Stimulated activated CD4-positive, alpha-beta T cell treated with anti-CD3 and anti-CD28 coated beads, Interleukin-1b, Interleukin-23, amount 100 ng/mL, for 24 hours (primary cell): ENCODE results near the gene B4GALNT4.
"Not testable (repeated sequence)": the region's sequence is repeated elsewhere in the genome, so short reads cannot be mapped to it uniquely, and the experiment has no call there.

Experiments used
- DNase-seq, 4 experiments: peaks; one replicate each; pipeline ENCODE4 v3.0.0-alpha.2; 2020; ENCODE audit warnings: low read depth in 4 of 4, low spot score in 1 of 4

The B4GALNT4 gene

GRCh38 chr11:375065-376025 is 6.0 kb downstream of the B4GALNT4 start:
- no peak for DNase-seq

GRCh38 chr11:376531-377173 is 7.4 kb downstream of the B4GALNT4 start:
- DNase-seq = no peak

GRCh38 chr11:377174-377865 is 8.0 kb downstream of the B4GALNT4 start:
- no peak for DNase-seq

- no peak for DNase-seq
Measured at GRCh38 chr11:377883-378500, 8.7 kb downstream of the B4GALNT4 start.

GRCh38 chr11:379205-380094 is 10.2 kb downstream of the B4GALNT4 start:
- no peak for DNase-seq

GRCh38 chr11:380095-380480 is 10.8 kb downstream of the B4GALNT4 start:
- no peak for DNase-seq

- no peak for DNase-seq
Measured at GRCh38 chr11:380491-380890, 11.2 kb downstream of the B4GALNT4 start.

GRCh38 chr11:380996-381395 is 11.7 kb downstream of the B4GALNT4 start:
- no peak for DNase-seq

- no peak for DNase-seq
Measured at GRCh38 chr11:381501-382072, 12.3 kb downstream of the B4GALNT4 start.

GRCh38 chr11:382081-382629 is 12.9 kb downstream of the B4GALNT4 start:
- DNase-seq = no peak

GRCh38 chr11:383431-383830 is 14.1 kb downstream of the B4GALNT4 start:
- no peak for DNase-seq

- DNase-seq = no peak
Measured at GRCh38 chr11:384511-384910, 15.2 kb downstream of the B4GALNT4 start.

GRCh38 chr11:385594-386351 is 16.5 kb downstream of the B4GALNT4 start:
- DNase-seq = no peak

GRCh38 chr11:386483-386882 is 17.2 kb downstream of the B4GALNT4 start:
- DNase-seq = no peak

GRCh38 chr11:387193-387793 is 18.0 kb downstream of the B4GALNT4 start:
- no peak for DNase-seq

- not testable (repeated sequence) for DNase-seq
Measured at GRCh38 chr11:389369-389768, 20.1 kb downstream of the B4GALNT4 start.

GRCh38 chr11:390175-390574 is 20.9 kb downstream of the B4GALNT4 start:
- DNase-seq = no peak
